ENCODE data around the gene ADGRF4. TPM values are rescaled to one million over a fixed set of nuclear protein-coding genes. Genes with fewer than 3 reads are reported as not detected.

The ADGRF4 gene
- total RNA-seq, 1 donor from 2014 or later: not detected

GRCh38 chr6:47654255-47654654 is 44.1 kb upstream of the ADGRF4 start:
- no peak for DNase-seq
- Mint-ChIP-seq H3K4me1 (no peaks in the 10 kb centered on the region), H3K4me3 (no peak overlapping the region), H3K9me3 (no peaks in the 10 kb centered on the region), H3K27ac (no peak overlapping the region), H3K27me3 (no peaks in the 10 kb centered on the region), H3K36me3 (ENCODE audit: low read depth) (no peaks in the 10 kb centered on the region)
- ChIA-PET POLR2A (no interaction called here), CTCF (no interaction called here)
- TF ChIP-seq CTCF (IDR thresholded peaks at IDR 0.05): no peak
- intact Hi-C loops (cut with micrococcal nuclease): no loop called here
- ATAC-seq (ENCODE audit: low read depth): no peak

GRCh38 chr6:47655719-47656595 is 42.4 kb upstream of the ADGRF4 start:
- no peaks in the 10 kb centered on the region for H3K9me3 Mint-ChIP-seq
- H3K36me3 Mint-ChIP-seq (ENCODE audit: low read depth): no peaks in the 10 kb centered on the region
- DNase-seq: no peak
- H3K27me3 Mint-ChIP-seq: peaks cover 2% of the 10 kb centered on the region
- intact Hi-C loops (cut with micrococcal nuclease): no loop called here
- no peak for TF ChIP-seq CTCF (IDR thresholded peaks at IDR 0.05)
- H3K4me3 Mint-ChIP-seq: no peak overlapping the region
- H3K27ac Mint-ChIP-seq: no peak overlapping the region
- H3K4me1 Mint-ChIP-seq: no peaks in the 10 kb centered on the region
- ChIA-PET CTCF (interaction anchor here (1.2 kb wide), 1 partner anchor 24 kb away, joined by 3 read pairs; no protein-coding TSS in a partner anchor), POLR2A (no interaction called here)
- no peak for ATAC-seq (ENCODE audit: low read depth)

GRCh38 chr6:47661960-47662359 is 36.4 kb upstream of the ADGRF4 start:
- CTCF ChIA-PET: no interaction called here

GRCh38 chr6:47663462-47664216 is 34.7 kb upstream of the ADGRF4 start:
- ChIA-PET POLR2A (no interaction called here), CTCF (no interaction called here)
- peaks cover 26% of the 10 kb centered on the region for H3K27me3 Mint-ChIP-seq
- intact Hi-C loops (cut with micrococcal nuclease): no loop called here
- TF ChIP-seq CTCF (IDR thresholded peaks at IDR 0.05): no peak
- H3K4me1 Mint-ChIP-seq: no peaks in the 10 kb centered on the region
- DNase-seq (no peak), ATAC-seq (ENCODE audit: low read depth) (no peak)
- H3K4me3 Mint-ChIP-seq: no peak overlapping the region
- no peaks in the 10 kb centered on the region for H3K36me3 Mint-ChIP-seq (ENCODE audit: low read depth)
- no peaks in the 10 kb centered on the region for H3K9me3 Mint-ChIP-seq
- no peak overlapping the region for H3K27ac Mint-ChIP-seq

More at GRCh38 chr6:47661960-47662359, 36.4 kb upstream of the ADGRF4 start:
- ATAC-seq (ENCODE audit: low read depth) (no peak), DNase-seq (no peak)
- Mint-ChIP-seq H3K27me3 (peaks cover 16% of the 10 kb centered on the region), H3K36me3 (ENCODE audit: low read depth) (no peaks in the 10 kb centered on the region), H3K27ac (no peak overlapping the region), H3K4me3 (no peak overlapping the region), H3K4me1 (no peaks in the 10 kb centered on the region), H3K9me3 (no peaks in the 10 kb centered on the region)
- intact Hi-C loops (cut with micrococcal nuclease): no loop called here
- TF ChIP-seq CTCF (IDR thresholded peaks at IDR 0.05): no peak
- POLR2A ChIA-PET: no interaction called here

- Mint-ChIP-seq H3K9me3 (no peaks in the 10 kb centered on the region), H3K27me3 (peaks cover 32% of the 10 kb centered on the region), H3K36me3 (ENCODE audit: low read depth) (no peaks in the 10 kb centered on the region), H3K4me3 (no peak overlapping the region), H3K27ac (no peak overlapping the region), H3K4me1 (no peaks in the 10 kb centered on the region)
- intact Hi-C loops (cut with micrococcal nuclease): no loop called here
- ATAC-seq (ENCODE audit: low read depth) (no peak), DNase-seq (no peak)
- TF ChIP-seq CTCF (IDR thresholded peaks at IDR 0.05): no peak
- CTCF ChIA-PET: no interaction called here
- POLR2A ChIA-PET: no interaction called here
Observed at GRCh38 chr6:47665112-47665511, 33.3 kb upstream of the ADGRF4 start.
